Stomach (tissue), 4 donors: ENCODE results near the gene SPPL2C.

Experiments used
- POLR2A ChIP-seq, 4 donors: fragments of 450-650 bp; IDR thresholded peaks; one replicate each; pipeline ENCODE4 v1.6.1; 2016; ENCODE audit warnings: antibody characterized with exemption in 4 of 4, control low read depth in 2 of 4, mild to moderate bottlenecking in 1 of 4, moderate library complexity in 1 of 4
- TF ChIP-seq, protein P1 (sequence below), 7 experiments: fragments of 450-650 bp in 4 of 7; fragments of 200-600 bp in 3 of 7; sonication (generic) in 3 of 7; IDR thresholded peaks; one replicate each; pipeline ENCODE4 v1.5.1; 2016 to 2019; ENCODE audit warnings: antibody characterized with exemption in 7 of 7, control low read depth in 2 of 7, mild to moderate bottlenecking in 1 of 7

GRCh38 chr17:45848405-45848804 is 3.7 kb downstream of the SPPL2C start:
- no peak for TF ChIP-seq POLR2A (IDR thresholded peaks at IDR 0.05)
- TF ChIP-seq, protein P1, sequence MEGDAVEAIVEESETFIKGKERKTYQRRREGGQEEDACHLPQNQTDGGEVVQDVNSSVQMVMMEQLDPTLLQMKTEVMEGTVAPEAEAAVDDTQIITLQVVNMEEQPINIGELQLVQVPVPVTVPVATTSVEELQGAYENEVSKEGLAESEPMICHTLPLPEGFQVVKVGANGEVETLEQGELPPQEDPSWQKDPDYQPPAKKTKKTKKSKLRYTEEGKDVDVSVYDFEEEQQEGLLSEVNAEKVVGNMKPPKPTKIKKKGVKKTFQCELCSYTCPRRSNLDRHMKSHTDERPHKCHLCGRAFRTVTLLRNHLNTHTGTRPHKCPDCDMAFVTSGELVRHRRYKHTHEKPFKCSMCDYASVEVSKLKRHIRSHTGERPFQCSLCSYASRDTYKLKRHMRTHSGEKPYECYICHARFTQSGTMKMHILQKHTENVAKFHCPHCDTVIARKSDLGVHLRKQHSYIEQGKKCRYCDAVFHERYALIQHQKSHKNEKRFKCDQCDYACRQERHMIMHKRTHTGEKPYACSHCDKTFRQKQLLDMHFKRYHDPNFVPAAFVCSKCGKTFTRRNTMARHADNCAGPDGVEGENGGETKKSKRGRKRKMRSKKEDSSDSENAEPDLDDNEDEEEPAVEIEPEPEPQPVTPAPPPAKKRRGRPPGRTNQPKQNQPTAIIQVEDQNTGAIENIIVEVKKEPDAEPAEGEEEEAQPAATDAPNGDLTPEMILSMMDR (IDR thresholded peaks at IDR 0.05) = no peak
